IMR-90 (cell line): ENCODE results near the gene CTNNA2. TPM values are rescaled to one million over a fixed set of nuclear protein-coding genes. Genes with fewer than 3 reads are reported as not detected.

Source experiments
- ATAC-seq: fragments of 200-7000 bp; cut with Tn5 transposase; 2 replicates; pipeline ENCODE4 v1.9.1; 2020; ENCODE audit warnings: low read depth, mild to moderate bottlenecking, moderate library complexity
- BruUV-seq: library from RNA; stranded (reverse); fragments of 400-500 nt; replicated peaks from 2 replicates; lab custom pipeline; 2021; lab: Mats Ljungman, UMichigan
- CTCF ChIA-PET: fragments of 300-600 bp; formaldehyde crosslinking; extraction: SDS; loops from one replicate; lab custom pipeline; 2021; ENCODE audit warnings: antibody characterized with exemption; lab: Yijun Ruan, JAX
- POLR2A ChIA-PET: fragments of 300-600 bp; sonication (Branson Sonifier 250); formaldehyde crosslinking; loops from one replicate; lab custom pipeline; 2022; ENCODE audit warnings: antibody characterized with exemption; ENCODE audit not compliant: unreplicated experiment; lab: Charles Lee
- DNase-seq: peaks from one replicate; pipeline ENCODE4 v3.0.0; 2013
- H2AFZ ChIP-seq: replicated peaks from 2 replicates; pipeline ENCODE3; 2013; ENCODE audit warnings: low read length, mild to moderate bottlenecking; ENCODE audit not compliant: poor library complexity
- H2AK5ac ChIP-seq: 2 replicates; pipeline ENCODE4 v1.6.1; 2013; ENCODE audit warnings: low read depth, low read length, inconsistent platforms
- H2AK9ac ChIP-seq: replicated peaks from 2 replicates; pipeline ENCODE3; 2013; ENCODE audit warnings: mild to moderate bottlenecking, low read depth, low read length, moderate library complexity; ENCODE audit not compliant: poor library complexity
- H2BK120ac ChIP-seq: 2 replicates; pipeline ENCODE4 v1.6.1; 2013; ENCODE audit warnings: low read depth, low read length, inconsistent platforms
- H2BK15ac ChIP-seq: 3 replicates; pipeline ENCODE4 v1.6.1; 2013; ENCODE audit warnings: low read depth, low read length, inconsistent platforms
- H2BK20ac ChIP-seq: 2 replicates; pipeline ENCODE4 v1.6.1; 2013; ENCODE audit warnings: low read depth, mild to moderate bottlenecking, inconsistent platforms, low read length, moderate library complexity
- H2BK5ac ChIP-seq: 2 replicates; pipeline ENCODE4 v1.6.1; 2013; ENCODE audit warnings: mild to moderate bottlenecking, low read depth, low read length, inconsistent platforms; ENCODE audit not compliant: poor library complexity, severe bottlenecking
- H3K14ac ChIP-seq: replicated peaks from 2 replicates; pipeline ENCODE4 v1.6.1; 2013; ENCODE audit warnings: low read depth, low read length, inconsistent platforms
- H3K18ac ChIP-seq: 2 replicates; pipeline ENCODE4 v1.6.1; 2013; ENCODE audit warnings: low read depth, low read length, control low read depth
- H3K23ac ChIP-seq: 2 replicates; pipeline ENCODE4 v1.6.1; 2013; ENCODE audit warnings: low read depth, low read length, inconsistent platforms
- H3K27ac ChIP-seq: 2 replicates; pipeline ENCODE4 v1.5.1; 2013; ENCODE audit warnings: mild to moderate bottlenecking, control low read depth, low read length; ENCODE audit not compliant: insufficient read depth
- H3K27me3 ChIP-seq: 2 replicates; pipeline ENCODE4 v1.6.1; 2013; ENCODE audit warnings: low read length; ENCODE audit not compliant: control insufficient read depth, insufficient read depth
- H3K36me3 ChIP-seq: 2 replicates; pipeline ENCODE4 v1.6.1; 2013; ENCODE audit warnings: low read length, mixed read lengths; ENCODE audit not compliant: control insufficient read depth, insufficient read depth
- H3K4ac ChIP-seq: 2 replicates; pipeline ENCODE4 v1.6.1; 2013; ENCODE audit warnings: low read depth, low read length, inconsistent platforms
- H3K4me1 ChIP-seq: 2 replicates; pipeline ENCODE4 v1.6.1; 2013; ENCODE audit warnings: low read length, mixed read lengths; ENCODE audit not compliant: control insufficient read depth, insufficient read depth
- H3K4me2 ChIP-seq: 2 replicates; pipeline ENCODE4 v1.6.1; 2013; ENCODE audit warnings: low read depth, mild to moderate bottlenecking, control low read depth, low read length, moderate library complexity
- H3K4me3 ChIP-seq: 2 replicates; pipeline ENCODE4 v1.5.1; 2013; ENCODE audit warnings: low read depth, mild to moderate bottlenecking, control low read depth, low read length, moderate library complexity; ENCODE audit not compliant: insufficient read depth
- H3K56ac ChIP-seq: 2 replicates; pipeline ENCODE4 v1.6.1; 2013; ENCODE audit warnings: low read length, inconsistent platforms; ENCODE audit not compliant: insufficient read depth; ENCODE audit errors: extremely low read depth
- H3K79me1 ChIP-seq, 2 experiments: 2 replicates each; pipeline ENCODE4 v1.6.1; 2013; ENCODE audit warnings: low read length in 2 of 2, inconsistent platforms in 1 of 2, low read depth in 1 of 2
- H3K9ac ChIP-seq: 2 replicates; pipeline ENCODE4 v1.6.1; 2013; ENCODE audit warnings: low read depth, low read length, control low read depth
- H3K9me1 ChIP-seq: 2 replicates; pipeline ENCODE4 v1.6.1; 2013; ENCODE audit warnings: low read length, inconsistent platforms; ENCODE audit not compliant: insufficient read depth
- H3K9me3 ChIP-seq: 2 replicates; pipeline ENCODE4 v1.6.1; 2013; ENCODE audit warnings: low read length; ENCODE audit not compliant: control insufficient read depth, insufficient read depth
- H4K20me1 ChIP-seq: 2 replicates; pipeline ENCODE4 v1.6.1; 2013; ENCODE audit warnings: low read length, inconsistent platforms; ENCODE audit not compliant: insufficient read depth
- H4K5ac ChIP-seq: 2 replicates; pipeline ENCODE4 v1.6.1; 2013; ENCODE audit warnings: mild to moderate bottlenecking, low read depth, low read length, control low read depth
- H4K8ac ChIP-seq, 2 experiments: 2 replicates each; pipeline ENCODE4 v1.6.1; 2013; ENCODE audit warnings: low read depth in 2 of 2, low read length in 2 of 2, control low read depth in 1 of 2, inconsistent platforms in 1 of 2
- H4K91ac ChIP-seq: 2 replicates; pipeline ENCODE4 v1.6.1; 2013; ENCODE audit warnings: low read depth, low read length, inconsistent platforms; ENCODE audit not compliant: insufficient read depth
- MAFK ChIP-seq: IDR thresholded peaks from 2 replicates; pipeline ENCODE4 v1.6.1; 2012; ENCODE audit warnings: low read depth, low read length, improper control_type of control experiment
- MAZ ChIP-seq: IDR thresholded peaks from 2 replicates; pipeline ENCODE4 v1.6.1; 2012; ENCODE audit warnings: low read depth, mild to moderate bottlenecking, low read length, improper control_type of control experiment, moderate library complexity, borderline replicate concordance
- dilution Hi-C: fragments of 300-500 bp; cut with HindIII; formaldehyde crosslinking; loops from one replicate; pipeline ENCODE4 v1.14.3; 2018; ENCODE audit warnings: low sequenced_read_pairs; ENCODE audit not compliant: unreplicated experiment
- in situ Hi-C: fragments of 300-500 bp; cut with MboI; formaldehyde crosslinking; loops from 3 replicates; pipeline ENCODE4 v1.14.3; 2019; ENCODE audit warnings: low sequenced_read_pairs, inconsistent platforms, mixed read lengths
- intact Hi-C: fragments of 100-400 bp; cut with micrococcal nuclease; formaldehyde crosslinking; loops from 2 replicates; pipeline ENCODE4 v1.10.0; 2022
- polyA plus RNA-seq, 3 experiments: library from polyadenylated mRNA; depleted of rRNA; stranded (reverse); fragments of >200 nt; gene quantifications; 2 replicates each; pipeline ENCODE4 v1.2.3, GENCODE V29; 2012; ENCODE audit warnings: low replicate concordance in 1 of 3
- total RNA-seq: library from RNA; depleted of rRNA; stranded (reverse); fragments of >200 nt; gene quantifications from 2 replicates; pipeline ENCODE4 v1.2.3, GENCODE V29; 2012

Gene CTNNA2
- total and polyA plus RNA-seq, 2 of the 4 experiments (the other 2 are of a cell fraction), result not detected

- dilution Hi-C loops, result no loop called here
These were observed 989.2 kb downstream of the CTNNA2 start for GRCh38 chr2:80501874-80502624.

More at GRCh38 chr2:80501874-80502624, 989.2 kb downstream of the CTNNA2 start:
- no peaks in the 10 kb centered on the region for H3K9me1 ChIP-seq
- H2BK120ac ChIP-seq, result no peak overlapping the region
- intact Hi-C loops (no loop called here), in situ Hi-C loops (loop anchor here (10.0 to 25.0 kb wide), 2 partner anchors 177 to 440 kb away; no protein-coding TSS in a partner anchor)
- no TSS peak for BruUV-seq
- POLR2A ChIA-PET, result no interaction called here
- no peak overlapping the region for H2AK9ac ChIP-seq
- H2AFZ ChIP-seq, result no peak overlapping the region
- no peak overlapping the region for H3K56ac ChIP-seq
- H3K4ac ChIP-seq, result no peak overlapping the region
- DNase-seq (no peak), ATAC-seq (no peak)
- no peak overlapping the region for H2BK15ac ChIP-seq
- no peaks in the 10 kb centered on the region for H3K9me3 ChIP-seq
- H3K4me1 ChIP-seq, result no peaks in the 10 kb centered on the region; the same call in 1 of the 2 replicates
- no peaks in the 10 kb centered on the region for H4K20me1 ChIP-seq
- no peak overlapping the region for H2AK5ac ChIP-seq
- no peaks in the 10 kb centered on the region for H3K79me1 ChIP-seq
- H4K8ac ChIP-seq, result no peak overlapping the region
- H3K36me3 ChIP-seq, result no peaks in the 10 kb centered on the region
- H3K14ac ChIP-seq, result no peak overlapping the region
- no peak overlapping the region for H3K9ac ChIP-seq
- no peak overlapping the region for H4K91ac ChIP-seq
- H3K4me2 ChIP-seq, result no peak overlapping the region
- H3K18ac ChIP-seq, result no peak overlapping the region
- no peak for TF ChIP-seq MAZ
- TF ChIP-seq MAFK, result no peak
- no peak overlapping the region for H2BK20ac ChIP-seq
- CTCF ChIA-PET, result no interaction called here
- H3K23ac ChIP-seq, result no peak overlapping the region
- no peak overlapping the region for H3K4me3 ChIP-seq
- no peak overlapping the region for H2BK5ac ChIP-seq
- H3K27me3 ChIP-seq, result no peaks in the 10 kb centered on the region
- no peak overlapping the region for H4K5ac ChIP-seq
- no peak overlapping the region for H3K27ac ChIP-seq
